SKM-1 (cell line): ENCODE measurements around the gene DPP10.

Source experiments
- DNase-seq: peaks from one replicate; lab custom pipeline; 2025; ENCODE audit not compliant: unreplicated experiment; lab: John Stamatoyannopoulos, UW

DPP10 gene

GRCh38 chr2:115838539-115838938 lies 1396.1 kb downstream of the DPP10 start:
- DNase-seq = no peak

- DNase-seq = no peak
These were observed 1399.9 kb downstream of the DPP10 start for GRCh38 chr2:115842306-115842705.

DNA sequence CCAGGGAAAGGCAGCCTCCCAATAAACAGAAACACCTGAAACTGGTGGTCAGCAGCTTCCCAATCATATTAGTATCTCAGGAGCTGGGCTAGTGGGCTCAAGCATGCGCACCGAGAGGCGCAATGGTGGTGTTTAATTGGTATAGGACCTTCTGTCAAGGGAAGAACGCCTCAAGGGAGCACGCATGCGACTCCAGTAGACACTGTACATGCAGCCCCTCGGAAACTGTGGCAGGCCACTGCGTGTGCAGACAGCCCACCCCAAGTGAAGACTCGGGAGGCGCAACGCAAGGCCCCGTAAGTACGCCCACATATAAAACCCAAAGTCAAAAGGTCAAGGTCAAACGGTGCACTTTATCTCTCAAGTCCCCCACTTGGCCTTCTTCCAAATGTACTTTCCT lies 1405.8 kb downstream of the DPP10 start:
- DNase-seq = no peak

GRCh38 chr2:115867024-115867423 lies 1424.6 kb downstream of the DPP10 start:
- no peak for DNase-seq

DNA sequence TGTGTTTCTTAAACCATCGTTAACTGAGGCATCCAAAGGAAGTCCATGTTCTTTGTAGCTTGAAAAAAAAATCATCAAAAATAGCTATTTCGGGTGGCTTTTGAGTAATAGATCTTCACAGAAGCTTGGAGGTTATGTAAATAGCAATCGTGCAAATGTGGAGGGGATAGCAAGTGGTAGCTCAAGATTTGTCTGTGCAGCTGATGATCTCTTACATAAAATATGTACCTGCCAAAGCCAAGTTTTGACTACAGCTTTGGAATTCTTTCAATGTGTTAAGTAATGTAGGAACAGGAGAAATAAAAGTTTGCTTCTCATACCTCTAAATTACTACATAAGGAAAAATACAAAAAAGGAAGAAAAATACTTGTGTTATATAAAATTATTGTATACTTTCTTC lies 1432.0 kb downstream of the DPP10 start:
- DNase-seq = no peak

GRCh38 chr2:115880558-115880957 lies 1438.1 kb downstream of the DPP10 start:
- DNase-seq = no peak

DNA sequence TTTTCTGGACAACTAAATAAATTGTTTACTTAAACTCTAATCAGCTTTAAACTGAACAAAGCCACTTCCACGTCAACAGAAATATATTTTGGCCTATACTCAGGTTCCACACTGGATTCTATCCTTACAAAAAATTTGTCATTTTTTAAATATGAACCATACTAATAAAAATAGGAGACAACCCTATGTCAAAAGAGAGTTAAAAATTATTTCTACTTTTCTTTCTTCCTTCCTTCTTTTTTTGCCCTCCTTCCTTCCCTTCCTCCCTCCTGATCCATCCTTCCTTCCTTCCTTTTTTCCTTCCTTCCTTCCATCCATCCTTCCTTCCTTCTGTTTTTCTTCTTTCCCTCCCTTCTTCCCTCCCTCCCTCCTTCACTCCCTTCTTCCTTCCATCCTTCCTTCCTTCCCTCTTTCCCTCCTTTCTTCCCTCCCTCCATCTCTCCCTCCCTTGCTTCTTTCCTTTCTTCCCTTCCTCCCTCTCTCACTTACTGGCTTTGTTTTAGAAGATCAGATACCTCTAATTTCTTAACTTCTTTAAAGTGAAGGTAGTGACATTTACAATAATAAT lies 1444.9 kb downstream of the DPP10 start:
- DNase-seq = no peak
